ENCODE measurements around the gene MXD3.

The MXD3 gene

GRCh38 chr5:177297922-177298321, 13.8 kb downstream of the MXD3 start:
- Histone ChIP-seq H2AFZ (ENCODE audit: low read depth) (no peak overlapping the region), H3K4me2 (no peak overlapping the region), H3K4me3 (IDR thresholded peaks at IDR 0.05; ENCODE audit: insufficient read depth, low read depth, low read length) (no peak overlapping the region), H4K20me1 (ENCODE audit: insufficient read depth) (no peaks in the 10 kb centered on the region), H3K27ac (no peak overlapping the region), H3K4me1 (ENCODE audit: low read depth, poor library complexity, severe bottlenecking) (peaks cover 31% of the 10 kb centered on the region), H3K27me3 (ENCODE audit: insufficient read depth, low read depth) (no peaks in the 10 kb centered on the region), H3K79me2 (ENCODE audit: insufficient read depth, low read depth) (no peaks in the 10 kb centered on the region), H3K36me3 (ENCODE audit: insufficient read depth) (no peaks in the 10 kb centered on the region), H3K9ac (no peak overlapping the region)
- TF ChIP-seq CTCF (conservative IDR thresholded peaks at IDR 0.05; ENCODE audit: low read depth, low read length), result no peak

DNA sequence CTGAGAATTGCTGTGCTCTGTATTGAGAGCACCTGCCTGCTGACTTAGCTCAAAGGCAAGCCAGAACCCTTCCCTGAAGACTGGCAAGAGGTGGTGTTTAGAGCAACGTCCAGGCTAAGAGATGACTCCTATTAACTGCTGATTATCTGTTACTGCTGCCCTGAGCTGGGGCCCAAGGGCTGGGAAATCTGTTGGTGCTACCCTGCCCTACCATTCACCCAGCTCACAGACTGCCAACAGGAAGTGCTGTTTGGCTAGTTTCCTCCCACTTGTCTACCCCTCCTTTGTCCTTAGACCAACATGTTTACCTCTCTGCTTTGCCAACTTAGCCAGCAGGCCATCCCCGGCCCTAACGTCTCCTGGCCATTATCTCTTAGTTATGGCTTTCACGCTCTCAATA, 15.1 kb downstream of the MXD3 start:
- H4K20me1 ChIP-seq (ENCODE audit: insufficient read depth), result no peaks in the 10 kb centered on the region
- no peak overlapping the region for H3K4me3 ChIP-seq (IDR thresholded peaks at IDR 0.05; ENCODE audit: insufficient read depth, low read depth, low read length)
- no peak overlapping the region for H2AFZ ChIP-seq (ENCODE audit: low read depth)
- H3K27ac ChIP-seq, result no peak overlapping the region
- no peaks in the 10 kb centered on the region for H3K36me3 ChIP-seq (ENCODE audit: insufficient read depth)
- no peak overlapping the region for H3K9ac ChIP-seq
- no peaks in the 10 kb centered on the region for H3K79me2 ChIP-seq (ENCODE audit: insufficient read depth, low read depth)
- TF ChIP-seq CTCF (conservative IDR thresholded peaks at IDR 0.05; ENCODE audit: low read depth, low read length), result no peak
- no peak overlapping the region for H3K4me2 ChIP-seq
- peaks cover 28% of the 10 kb centered on the region for H3K4me1 ChIP-seq (ENCODE audit: low read depth, poor library complexity, severe bottlenecking)
- H3K27me3 ChIP-seq (ENCODE audit: insufficient read depth, low read depth), result no peaks in the 10 kb centered on the region

DNA sequence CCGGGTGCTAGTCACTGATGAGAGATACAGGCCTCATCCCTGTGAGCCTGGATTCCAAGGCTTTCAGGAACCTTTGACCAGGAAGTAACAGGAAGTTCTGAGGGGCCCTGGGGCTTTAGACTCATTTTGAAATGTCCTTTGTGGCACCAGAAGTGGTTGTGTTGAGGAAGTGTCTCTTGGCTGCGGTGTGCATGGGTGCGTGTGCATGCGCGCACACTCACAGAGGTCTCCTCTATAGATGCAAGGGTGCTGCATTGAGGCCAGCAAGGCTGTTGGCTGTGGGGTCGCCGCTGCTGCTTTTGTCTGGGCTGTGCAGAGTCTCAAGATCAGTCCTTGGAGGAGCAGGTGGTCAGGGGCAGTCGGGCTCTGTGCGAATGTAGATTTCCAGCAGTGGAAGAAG, 15.8 kb downstream of the MXD3 start:
- H3K36me3 ChIP-seq (ENCODE audit: insufficient read depth), result no peaks in the 10 kb centered on the region
- no peak for TF ChIP-seq CTCF (conservative IDR thresholded peaks at IDR 0.05; ENCODE audit: low read depth, low read length)
- no peak overlapping the region for H3K9ac ChIP-seq
- no peaks in the 10 kb centered on the region for H4K20me1 ChIP-seq (ENCODE audit: insufficient read depth)
- no peak overlapping the region for H3K4me3 ChIP-seq (IDR thresholded peaks at IDR 0.05; ENCODE audit: insufficient read depth, low read depth, low read length)
- H3K27ac ChIP-seq, result no peak overlapping the region
- H3K27me3 ChIP-seq (ENCODE audit: insufficient read depth, low read depth), result no peaks in the 10 kb centered on the region
- no peaks in the 10 kb centered on the region for H3K79me2 ChIP-seq (ENCODE audit: insufficient read depth, low read depth)
- H3K4me2 ChIP-seq, result no peak overlapping the region
- H2AFZ ChIP-seq (ENCODE audit: low read depth), result no peak overlapping the region
- peaks cover 28% of the 10 kb centered on the region for H3K4me1 ChIP-seq (ENCODE audit: low read depth, poor library complexity, severe bottlenecking)

GRCh38 chr5:177294632-177295031, 17.1 kb downstream of the MXD3 start:
- Histone ChIP-seq H3K27me3 (ENCODE audit: insufficient read depth, low read depth) (no peaks in the 10 kb centered on the region), H3K9ac (no peak overlapping the region), H3K27ac (no peak overlapping the region), H3K36me3 (ENCODE audit: insufficient read depth) (no peaks in the 10 kb centered on the region), H4K20me1 (ENCODE audit: insufficient read depth) (no peaks in the 10 kb centered on the region), H3K4me3 (IDR thresholded peaks at IDR 0.05; ENCODE audit: insufficient read depth, low read depth, low read length) (no peak overlapping the region), H3K4me1 (ENCODE audit: low read depth, poor library complexity, severe bottlenecking) (peaks cover 29% of the 10 kb centered on the region), H3K79me2 (ENCODE audit: insufficient read depth, low read depth) (no peaks in the 10 kb centered on the region), H2AFZ (ENCODE audit: low read depth) (no peak overlapping the region), H3K4me2 (no peak overlapping the region)
- no peak for TF ChIP-seq CTCF (conservative IDR thresholded peaks at IDR 0.05; ENCODE audit: low read depth, low read length)

Measured in KMS-11 (cell line).